HG02870 (cell line): ENCODE measurements around the gene MATN4.

Source experiments
- ATAC-seq: cut with Tn5 transposase; IDR thresholded peaks from one replicate; pipeline ENCODE4 v1.9.1; 2021; ENCODE audit warnings: mild to moderate bottlenecking, moderate library complexity; ENCODE audit not compliant: unreplicated experiment

MATN4 gene

GRCh38 chr20:45254383-45255262, 53.5 kb downstream of the MATN4 start, which contains the start of gene SLPI:
Gene SLPI (minus strand): TSS chr20:45254564. CDS start chr20:45254543, 21 bp downstream.
- ATAC-seq: no peak

- ATAC-seq: no peak
These were observed 54.8 kb downstream of the MATN4 start for GRCh38 chr20:45253261-45253660.

GRCh38 chr20:45251884-45252560, 56.1 kb downstream of the MATN4 start:
- ATAC-seq: no peak

- no peak for ATAC-seq
These were observed 59.5 kb downstream of the MATN4 start for GRCh38 chr20:45248609-45249008.

GRCh38 chr20:45247865-45248264, 60.2 kb downstream of the MATN4 start:
- no peak for ATAC-seq

GRCh38 chr20:45246109-45246508, 62.0 kb downstream of the MATN4 start:
- no peak for ATAC-seq
